SK-N-MC (cell line): ENCODE results near the gene PAX2.

Source experiments
- EZH2 ChIP-seq: fragments of 200-600 bp; sonication (generic); IDR thresholded peaks from one replicate; pipeline ENCODE4 v1.6.1; 2017; ENCODE audit warnings: antibody characterized with exemption
- POLR2AphosphoS5 ChIP-seq: IDR thresholded peaks from 2 replicates; pipeline ENCODE4 v1.6.1; 2012; ENCODE audit warnings: mild to moderate bottlenecking, low read depth, low read length, borderline replicate concordance

DNA sequence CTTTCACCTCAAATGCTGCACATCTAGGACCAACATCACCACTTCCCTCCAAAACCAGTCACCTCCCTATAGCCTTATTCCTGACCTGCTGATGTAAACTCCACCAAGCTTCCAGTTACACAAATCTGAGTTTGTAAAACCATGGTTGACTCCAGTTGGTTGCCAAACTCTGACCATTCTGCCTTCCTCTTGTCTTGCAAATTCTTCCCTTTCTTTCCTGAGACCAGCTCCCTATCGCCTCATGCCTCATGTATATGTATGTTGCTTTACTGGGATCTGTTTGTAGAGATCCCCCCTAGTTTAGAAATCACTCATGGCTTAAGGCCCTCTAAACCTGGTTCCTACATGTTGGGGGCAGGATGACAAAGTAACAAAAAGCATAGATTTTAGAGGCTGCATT is 31.3 kb downstream of the PAX2 start:
- no peak for TF ChIP-seq EZH2
- TF ChIP-seq POLR2AphosphoS5, result no peak
